Type B pancreatic cell (in vitro differentiated cells): Measurements from ENCODE around the gene ZSWIM3. TPM values are rescaled to one million over a fixed set of nuclear protein-coding genes. Genes with fewer than 3 reads are reported as not detected.

Source experiments
- DNase-seq: peaks from one replicate; pipeline ENCODE4 v3.0.0; 2021; ENCODE audit warnings: mixed read lengths; ENCODE audit not compliant: unreplicated experiment; ENCODE audit errors: extremely low spot score
- H3K27ac Mint-ChIP-seq: 2 replicates; pipeline ENCODE4 v1.8.0; 2021; ENCODE audit warnings: mild to moderate bottlenecking, mixed read lengths
- H3K27me3 Mint-ChIP-seq: 2 replicates; pipeline ENCODE4 v1.8.0; 2021; ENCODE audit warnings: mixed read lengths
- H3K36me3 Mint-ChIP-seq: 2 replicates; pipeline ENCODE4 v1.8.0; 2021; ENCODE audit warnings: mixed read lengths
- H3K4me1 Mint-ChIP-seq: one replicate; pipeline ENCODE4 v1.8.0; 2021; ENCODE audit warnings: mixed read lengths; ENCODE audit not compliant: unreplicated experiment
- H3K4me3 Mint-ChIP-seq: 2 replicates; pipeline ENCODE4 v1.8.0; 2021; ENCODE audit warnings: mild to moderate bottlenecking, mixed read lengths
- H3K9me3 Mint-ChIP-seq: 2 replicates; pipeline ENCODE4 v1.8.0; 2021; ENCODE audit warnings: mixed read lengths
- total RNA-seq: library from RNA; stranded (reverse); gene quantifications from 2 replicates; pipeline ENCODE4 v1.2.1, GENCODE V29; 2021; ENCODE audit warnings: low replicate concordance
- TF ChIP-seq, protein P1 (sequence below): fragments of 200-600 bp; sonication (generic); conservative IDR thresholded peaks from 2 replicates; pipeline ENCODE4 v1.5.0; 2021; ENCODE audit warnings: antibody characterized with exemption, mild to moderate bottlenecking

The ZSWIM3 gene
- total RNA-seq, 1 donor from 2014 or later, result 4.7 TPM

DNA sequence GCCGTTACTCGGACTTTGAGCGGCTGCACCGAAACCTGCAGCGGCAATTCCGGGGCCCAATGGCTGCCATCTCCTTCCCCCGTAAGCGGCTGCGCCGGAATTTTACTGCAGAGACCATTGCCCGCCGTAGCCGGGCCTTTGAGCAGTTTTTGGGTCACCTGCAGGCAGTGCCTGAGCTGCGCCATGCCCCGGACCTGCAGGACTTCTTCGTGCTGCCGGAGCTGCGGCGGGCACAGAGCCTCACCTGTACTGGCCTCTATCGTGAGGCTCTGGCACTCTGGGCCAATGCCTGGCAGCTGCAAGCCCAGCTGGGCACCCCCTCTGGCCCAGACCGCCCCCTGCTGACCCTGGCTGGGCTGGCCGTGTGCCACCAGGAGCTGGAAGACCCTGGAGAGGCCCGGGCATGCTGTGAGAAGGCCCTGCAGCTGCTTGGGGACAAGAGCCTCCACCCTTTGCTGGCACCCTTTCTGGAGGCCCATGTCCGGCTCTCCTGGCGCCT is 16.7 kb upstream of the ZSWIM3 start:
- TF ChIP-seq, protein P1, sequence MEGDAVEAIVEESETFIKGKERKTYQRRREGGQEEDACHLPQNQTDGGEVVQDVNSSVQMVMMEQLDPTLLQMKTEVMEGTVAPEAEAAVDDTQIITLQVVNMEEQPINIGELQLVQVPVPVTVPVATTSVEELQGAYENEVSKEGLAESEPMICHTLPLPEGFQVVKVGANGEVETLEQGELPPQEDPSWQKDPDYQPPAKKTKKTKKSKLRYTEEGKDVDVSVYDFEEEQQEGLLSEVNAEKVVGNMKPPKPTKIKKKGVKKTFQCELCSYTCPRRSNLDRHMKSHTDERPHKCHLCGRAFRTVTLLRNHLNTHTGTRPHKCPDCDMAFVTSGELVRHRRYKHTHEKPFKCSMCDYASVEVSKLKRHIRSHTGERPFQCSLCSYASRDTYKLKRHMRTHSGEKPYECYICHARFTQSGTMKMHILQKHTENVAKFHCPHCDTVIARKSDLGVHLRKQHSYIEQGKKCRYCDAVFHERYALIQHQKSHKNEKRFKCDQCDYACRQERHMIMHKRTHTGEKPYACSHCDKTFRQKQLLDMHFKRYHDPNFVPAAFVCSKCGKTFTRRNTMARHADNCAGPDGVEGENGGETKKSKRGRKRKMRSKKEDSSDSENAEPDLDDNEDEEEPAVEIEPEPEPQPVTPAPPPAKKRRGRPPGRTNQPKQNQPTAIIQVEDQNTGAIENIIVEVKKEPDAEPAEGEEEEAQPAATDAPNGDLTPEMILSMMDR, result no peak
- DNase-seq, result no peak
- Mint-ChIP-seq H3K4me1 (peaks cover 13% of the 10 kb centered on the region), H3K4me3 (no peak overlapping the region), H3K9me3 (no peaks in the 10 kb centered on the region), H3K27me3 (no peaks in the 10 kb centered on the region), H3K27ac (no peak overlapping the region), H3K36me3 (peaks cover 4% of the 10 kb centered on the region)

DNA sequence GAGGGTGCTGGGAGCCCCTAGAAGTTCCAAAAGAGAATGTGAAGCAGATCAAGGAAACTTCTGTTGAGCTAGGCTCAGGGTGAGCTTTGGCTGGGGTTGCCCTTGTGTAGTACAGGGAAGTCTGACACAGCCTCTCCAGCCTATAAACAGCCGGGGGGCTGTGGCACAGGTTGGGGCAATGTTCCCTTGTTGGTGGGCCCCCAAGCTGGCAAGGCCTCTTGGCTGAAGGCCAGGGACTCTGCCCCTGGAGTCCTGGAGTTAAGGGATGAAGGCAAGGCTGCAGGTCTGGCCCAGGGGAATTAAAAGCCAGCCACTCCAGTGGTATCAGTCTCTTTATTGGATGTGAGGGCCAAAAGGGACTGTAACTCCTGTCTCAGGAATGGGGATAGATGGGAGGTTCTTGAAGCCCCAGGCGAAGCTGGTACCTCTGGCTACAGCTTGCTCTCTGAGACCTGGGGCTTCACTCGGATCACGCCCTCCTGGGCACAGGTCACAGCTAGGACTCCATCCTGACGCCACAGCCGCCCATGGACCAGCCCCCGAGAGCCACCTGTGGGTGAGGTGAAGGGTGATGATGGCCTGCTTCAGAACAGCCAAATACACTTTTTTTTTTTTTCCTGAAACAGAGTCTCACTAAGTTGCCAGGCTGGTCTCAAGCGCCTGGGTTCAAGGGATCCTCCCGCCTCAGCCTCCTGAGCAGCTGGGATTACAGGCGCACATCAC is 15.8 kb upstream of the ZSWIM3 start:
- Mint-ChIP-seq H3K4me3 (no peak overlapping the region), H3K9me3 (no peaks in the 10 kb centered on the region), H3K4me1 (peaks cover 9% of the 10 kb centered on the region), H3K27me3 (no peaks in the 10 kb centered on the region), H3K36me3 (peaks cover 4% of the 10 kb centered on the region), H3K27ac (no peak overlapping the region)
- TF ChIP-seq, protein P1, result no peak
- DNase-seq, result no peak

DNA sequence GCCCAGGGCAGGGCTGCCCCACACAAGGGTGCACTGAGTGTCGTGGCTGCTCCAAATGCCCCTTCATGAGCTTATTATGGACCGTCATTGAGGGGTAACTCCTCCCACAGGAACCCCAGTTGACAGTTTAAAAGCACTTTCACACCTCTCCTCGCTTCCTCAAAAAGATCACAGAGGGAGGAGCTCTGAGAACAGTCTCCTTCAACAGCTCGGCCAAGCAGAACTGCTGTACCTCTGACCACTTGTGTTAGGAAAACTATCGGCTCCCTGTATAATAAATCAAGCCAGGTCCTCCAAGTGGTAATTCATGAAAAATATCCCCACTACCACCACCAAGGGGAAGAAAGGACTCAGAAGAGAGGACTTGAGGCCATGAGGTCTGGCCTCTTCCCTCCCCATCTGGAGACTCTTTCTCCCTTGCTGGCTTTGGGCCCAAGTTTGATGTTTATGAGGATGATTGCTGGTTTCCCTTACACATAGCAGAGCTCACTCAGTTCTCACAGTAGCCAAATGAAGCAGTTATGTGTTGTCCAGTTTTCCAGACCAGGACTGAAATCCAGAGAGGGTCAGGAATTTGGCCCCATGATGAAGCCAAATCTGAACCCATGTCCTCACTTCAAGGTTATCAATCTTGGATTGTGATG is 15.1 kb upstream of the ZSWIM3 start:
- H3K27ac Mint-ChIP-seq, result no peak overlapping the region
- H3K9me3 Mint-ChIP-seq, result no peaks in the 10 kb centered on the region
- H3K36me3 Mint-ChIP-seq, result peaks cover 4% of the 10 kb centered on the region
- TF ChIP-seq, protein P1, result no peak
- H3K27me3 Mint-ChIP-seq, result no peaks in the 10 kb centered on the region
- DNase-seq, result no peak
- no peak overlapping the region for H3K4me3 Mint-ChIP-seq
- peaks cover 2% of the 10 kb centered on the region for H3K4me1 Mint-ChIP-seq

DNA sequence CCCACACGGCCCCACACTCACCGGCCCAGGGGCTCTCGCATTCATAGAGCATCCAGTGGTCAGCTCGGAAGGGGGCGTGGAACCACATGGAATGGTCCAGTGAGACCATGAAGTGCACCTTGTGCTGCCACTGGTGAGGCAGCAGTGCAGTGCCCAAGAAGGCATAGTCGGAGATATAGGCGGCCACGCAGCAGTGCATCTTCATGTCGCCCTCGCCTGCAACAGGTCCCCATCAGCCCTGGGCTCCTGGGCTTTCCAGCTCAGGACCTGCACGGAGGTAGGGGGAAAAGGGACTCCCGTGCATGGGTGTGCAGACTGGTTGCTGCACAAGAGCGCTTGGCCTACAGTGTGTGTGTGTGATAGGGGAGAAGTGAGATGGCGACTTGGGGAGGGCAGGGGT is 13.9 kb upstream of the ZSWIM3 start:
- peaks cover 4% of the 10 kb centered on the region for H3K36me3 Mint-ChIP-seq
- H3K27me3 Mint-ChIP-seq, result no peaks in the 10 kb centered on the region
- H3K4me3 Mint-ChIP-seq, result no peak overlapping the region
- no peaks in the 10 kb centered on the region for H3K4me1 Mint-ChIP-seq
- TF ChIP-seq, protein P1, result no peak
- no peak overlapping the region for H3K27ac Mint-ChIP-seq
- H3K9me3 Mint-ChIP-seq, result no peaks in the 10 kb centered on the region
- DNase-seq, result no peak

DNA sequence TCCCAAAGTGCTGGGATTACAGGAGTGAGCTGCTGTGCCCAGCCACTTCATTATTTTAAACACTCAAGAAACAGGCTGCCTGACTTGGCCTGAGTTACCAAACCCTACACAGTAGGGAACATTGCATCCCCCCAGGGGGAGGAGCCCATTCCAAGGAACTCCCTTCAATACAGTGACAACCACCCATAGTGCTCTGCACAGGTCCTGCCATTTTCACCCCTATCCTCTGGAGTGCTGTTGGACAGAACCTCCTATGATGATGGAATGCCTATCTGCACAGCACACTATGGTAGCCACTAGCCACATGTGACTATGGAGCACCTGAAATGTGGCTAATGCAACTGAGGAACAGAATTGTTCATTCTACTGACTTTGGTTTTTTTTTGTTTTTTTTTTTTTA is 12.0 kb upstream of the ZSWIM3 start:
- H3K4me3 Mint-ChIP-seq, result no peak overlapping the region
- TF ChIP-seq, protein P1, result no peak
- no peak overlapping the region for H3K27ac Mint-ChIP-seq
- no peaks in the 10 kb centered on the region for H3K27me3 Mint-ChIP-seq
- H3K36me3 Mint-ChIP-seq, result peaks cover 4% of the 10 kb centered on the region
- no peaks in the 10 kb centered on the region for H3K9me3 Mint-ChIP-seq
- no peaks in the 10 kb centered on the region for H3K4me1 Mint-ChIP-seq
- DNase-seq, result no peak
